Activated gamma-delta T cell treated with Interleukin-2 at 50 U/mL for 16 hours (primary cell): ENCODE measurements around the gene MED16.
"Not testable (repeated sequence)": the region's sequence is repeated elsewhere in the genome, so short reads cannot be mapped to it uniquely, and the experiment has no call there.

Experiments
- DNase-seq: peaks from one replicate; pipeline ENCODE4 v3.0.0-alpha.2; 2020

MED16 gene

DNA sequence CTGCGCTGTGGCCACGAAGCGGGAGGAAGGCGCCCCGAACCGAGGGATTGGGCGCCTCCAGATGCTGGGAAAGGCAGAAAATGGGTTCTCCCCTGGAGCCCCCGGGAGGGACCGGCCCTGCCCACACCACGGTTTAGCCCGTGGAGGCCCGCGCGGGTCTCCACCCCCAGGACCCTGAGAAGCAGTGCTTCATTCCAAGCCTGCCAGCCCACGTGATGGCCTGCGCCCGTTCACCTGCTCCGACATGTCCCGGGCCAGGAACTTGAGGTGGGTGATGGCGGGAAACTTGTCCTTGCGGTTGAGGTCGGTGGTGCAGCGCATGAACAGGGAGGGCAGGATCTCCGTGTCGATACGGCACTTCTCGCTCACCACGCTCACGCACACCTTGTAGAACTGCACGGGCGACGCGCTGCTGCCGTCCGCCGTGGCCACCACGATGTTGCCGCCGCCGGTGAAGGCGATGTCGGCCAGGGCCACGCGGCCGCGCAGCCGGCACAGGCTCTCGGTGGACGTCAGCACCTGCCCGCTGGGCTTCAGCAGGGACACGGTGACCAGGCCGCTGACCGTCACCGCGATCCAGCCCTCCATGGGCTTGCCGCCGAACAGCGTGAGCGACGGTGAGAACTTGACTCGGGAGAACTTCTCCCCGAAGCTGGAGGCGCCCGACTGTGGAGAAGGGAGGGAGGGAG, 7.3 kb downstream of the MED16 start:
- no peak for DNase-seq

DNA sequence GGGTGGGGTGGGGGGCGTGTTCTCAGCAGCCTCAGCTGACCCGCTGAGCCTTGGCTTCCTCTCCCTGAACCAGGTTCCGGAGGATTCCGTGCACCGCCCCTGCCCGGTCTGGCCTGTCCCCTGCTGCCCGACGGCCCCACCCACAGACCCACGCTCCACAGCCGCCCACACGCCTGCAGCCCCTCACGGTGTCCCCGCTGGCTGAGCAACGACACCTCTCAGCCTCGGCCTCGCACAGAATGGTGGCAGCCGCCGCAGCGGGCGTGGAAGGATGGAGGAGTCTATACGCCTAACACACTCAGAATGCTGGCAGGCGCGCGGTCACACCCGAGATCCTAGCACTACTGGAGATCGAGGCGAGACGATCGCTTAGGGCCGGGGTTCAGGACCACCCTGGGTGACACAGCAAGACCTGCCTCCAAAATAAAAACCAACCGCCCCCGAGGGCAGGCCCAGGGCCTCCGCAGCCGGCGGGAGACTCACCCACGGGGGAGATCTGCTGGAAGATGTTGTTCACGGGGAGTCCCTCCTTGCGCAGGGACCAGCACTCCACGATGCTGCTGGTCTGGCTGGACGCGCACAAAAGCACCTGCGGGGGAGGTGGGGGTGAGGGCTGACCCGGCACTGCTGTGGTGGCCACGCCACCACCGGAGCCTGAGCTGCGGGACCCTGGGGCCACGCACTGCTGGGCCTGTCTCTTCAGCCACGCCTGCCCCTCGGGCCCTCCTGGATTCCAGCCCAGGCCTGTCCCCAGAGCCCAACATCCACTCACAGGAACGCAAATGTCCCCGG, 8.4 kb downstream of the MED16 start:
- DNase-seq = no peak

DNA sequence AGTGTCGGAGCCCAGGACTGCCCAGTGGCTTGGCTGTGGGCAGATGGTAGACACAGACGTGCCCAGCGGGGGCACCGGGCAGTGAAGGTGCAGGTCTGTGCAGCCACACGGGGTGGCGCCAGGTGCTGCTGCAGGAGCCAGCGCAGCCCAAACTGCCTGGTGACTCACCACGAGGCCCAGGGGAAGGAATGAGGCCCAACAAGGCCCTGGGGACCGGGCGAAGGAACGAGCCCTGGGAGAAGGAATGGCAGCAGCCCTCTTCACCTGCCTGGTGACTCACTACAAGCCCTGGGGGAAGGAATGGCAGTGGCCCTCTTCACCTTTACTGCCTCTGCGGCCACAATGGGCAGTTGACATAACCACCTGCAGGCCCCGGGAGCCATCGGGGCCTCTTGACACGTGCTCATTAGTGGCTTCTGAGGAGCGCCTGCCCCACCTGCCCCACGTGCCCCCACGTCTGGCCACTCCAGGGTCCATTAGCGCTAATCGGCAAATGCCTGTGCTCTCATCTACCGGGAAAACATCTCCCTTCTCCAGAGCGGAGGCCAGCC, 9.3 kb downstream of the MED16 start:
- DNase-seq = no peak

DNA sequence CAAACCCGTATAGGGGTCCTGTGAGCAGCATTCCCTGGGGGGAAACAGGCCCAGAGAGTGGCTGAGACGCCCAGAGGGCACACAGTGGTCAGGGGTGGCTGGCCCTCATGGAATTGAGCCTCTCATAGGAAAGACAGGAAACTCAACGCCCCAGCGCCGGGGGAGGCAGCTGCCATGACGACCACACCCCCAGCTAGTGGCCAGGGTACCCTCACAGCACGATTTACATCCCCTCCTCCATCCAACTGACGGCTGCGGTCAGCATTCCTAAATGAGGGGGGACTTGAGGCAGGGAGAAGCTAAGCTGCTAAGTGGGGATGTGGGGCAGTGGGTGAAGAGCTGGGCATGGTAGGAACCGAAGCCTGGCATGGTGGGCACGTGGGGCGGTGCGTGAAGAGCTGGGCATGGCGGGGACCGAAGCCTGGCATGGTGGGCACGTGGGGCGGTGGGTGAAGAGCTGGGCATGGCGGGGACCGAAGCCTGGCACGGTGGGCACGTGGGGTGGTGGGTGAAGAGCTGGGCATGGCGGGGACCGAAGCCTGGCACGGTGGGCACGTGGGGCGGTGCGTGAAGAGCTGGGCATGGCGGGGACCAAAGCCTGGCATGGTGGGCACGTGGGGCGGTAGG, 10.0 kb downstream of the MED16 start:
- DNase-seq = no peak

DNA sequence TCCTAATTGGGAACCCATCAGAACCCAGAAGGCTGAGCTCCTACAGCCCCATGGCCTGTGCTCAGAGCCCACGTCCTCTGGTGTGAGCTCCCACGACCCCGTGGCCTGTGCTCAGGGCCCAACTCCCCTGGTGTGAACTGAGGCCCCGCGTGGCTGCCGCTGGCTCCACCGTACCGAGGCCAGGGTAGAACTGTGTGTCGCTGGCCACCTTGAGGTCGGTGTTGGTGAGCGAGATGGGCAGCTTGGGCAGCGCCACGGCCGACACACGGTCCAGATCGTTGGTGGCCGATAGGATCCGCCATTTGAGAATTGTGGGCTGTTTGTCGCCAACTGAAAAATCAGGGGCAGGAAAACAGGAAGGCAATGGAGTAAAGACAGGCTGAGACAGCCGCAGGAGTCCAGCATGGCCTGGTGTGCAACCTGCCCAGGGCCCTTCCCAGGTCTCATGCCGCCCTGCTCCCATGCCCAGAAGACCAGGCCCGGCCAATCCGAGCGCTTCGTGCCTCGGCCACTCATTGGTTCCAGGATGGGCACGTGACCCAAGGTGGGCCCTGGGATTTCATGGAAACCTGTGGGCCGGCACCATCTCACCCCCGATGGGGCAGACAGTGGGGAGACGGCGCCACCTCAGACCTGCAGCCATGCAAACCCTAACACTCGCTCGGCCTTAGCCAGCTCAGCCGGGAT, 11.5 kb downstream of the MED16 start:
- no peak for DNase-seq

DNA sequence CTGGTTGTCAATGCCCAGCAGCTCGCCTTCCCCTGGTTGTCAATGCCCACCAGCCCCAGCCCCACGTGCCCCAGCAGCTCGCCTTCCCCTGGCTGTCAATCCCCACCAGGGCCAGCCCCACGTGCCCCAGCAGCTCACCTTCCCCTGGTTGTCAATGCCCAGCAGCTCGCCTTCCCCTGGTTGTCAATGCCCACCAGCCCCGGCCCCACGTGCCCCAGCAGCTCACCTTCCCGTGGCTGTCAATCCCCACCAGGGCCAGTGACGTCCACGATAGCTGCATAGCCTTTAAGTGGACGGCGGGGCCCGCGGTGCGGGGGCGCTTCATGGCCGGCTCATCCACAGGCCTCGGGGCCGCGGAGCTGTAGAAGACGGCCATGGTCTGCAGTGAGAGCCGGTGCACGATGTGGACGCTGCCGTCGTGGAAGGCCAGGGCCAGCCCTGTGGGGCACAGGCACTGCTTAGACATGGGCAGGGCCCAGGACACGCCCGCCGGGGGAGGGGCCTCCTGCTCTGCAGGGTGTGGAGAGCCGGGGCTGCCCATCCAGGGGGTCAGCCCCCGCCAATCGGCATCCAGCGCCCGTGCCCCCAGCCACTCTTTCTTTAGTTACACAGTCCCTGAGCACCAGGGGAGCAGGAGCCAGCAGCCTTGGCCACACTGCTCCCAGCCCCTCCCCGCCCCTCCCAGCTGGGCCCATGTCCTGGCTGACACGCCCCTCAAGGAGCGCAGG, 13.1 kb downstream of the MED16 start:
- DNase-seq = no peak

DNA sequence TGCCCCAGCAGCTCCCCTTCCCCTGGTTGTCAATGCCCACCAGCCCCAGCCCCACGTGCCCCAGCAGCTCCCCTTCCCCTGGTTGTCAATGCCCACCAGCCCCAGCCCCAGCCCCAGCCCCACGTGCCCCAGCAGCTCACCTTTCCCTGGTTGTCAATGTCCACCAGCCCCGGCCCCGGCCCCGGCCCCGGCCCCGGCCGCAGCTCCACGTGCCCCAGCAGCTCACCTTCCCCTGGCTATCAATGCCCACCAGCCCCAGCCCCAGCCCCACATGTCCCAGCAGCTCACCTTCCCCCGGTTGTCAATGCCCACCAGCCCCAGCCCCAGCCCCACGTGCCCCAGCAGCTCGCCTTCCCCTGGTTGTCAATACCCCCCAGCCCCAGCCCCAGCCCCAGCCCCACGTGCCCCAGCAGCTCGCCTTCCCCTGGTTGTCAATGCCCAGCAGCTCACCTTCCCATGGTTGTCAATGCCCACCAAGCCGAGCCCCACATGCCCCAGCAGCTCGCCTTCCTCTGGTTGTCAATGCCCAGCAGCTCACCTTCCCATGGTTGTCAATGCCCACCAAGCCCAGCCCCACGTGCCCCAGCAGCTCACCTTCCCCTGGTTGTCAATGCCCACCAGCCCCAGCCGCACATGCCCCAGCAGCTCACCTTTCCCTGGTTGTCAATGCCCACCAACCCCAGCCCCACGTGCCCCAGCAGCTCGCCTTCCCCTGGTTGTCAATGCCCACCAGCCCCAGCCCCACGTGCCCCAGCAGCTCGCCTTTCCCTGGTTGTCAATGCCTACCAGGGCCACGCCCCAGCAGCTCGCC, 14.0 kb downstream of the MED16 start:
- not testable (repeated sequence) for DNase-seq

DNA sequence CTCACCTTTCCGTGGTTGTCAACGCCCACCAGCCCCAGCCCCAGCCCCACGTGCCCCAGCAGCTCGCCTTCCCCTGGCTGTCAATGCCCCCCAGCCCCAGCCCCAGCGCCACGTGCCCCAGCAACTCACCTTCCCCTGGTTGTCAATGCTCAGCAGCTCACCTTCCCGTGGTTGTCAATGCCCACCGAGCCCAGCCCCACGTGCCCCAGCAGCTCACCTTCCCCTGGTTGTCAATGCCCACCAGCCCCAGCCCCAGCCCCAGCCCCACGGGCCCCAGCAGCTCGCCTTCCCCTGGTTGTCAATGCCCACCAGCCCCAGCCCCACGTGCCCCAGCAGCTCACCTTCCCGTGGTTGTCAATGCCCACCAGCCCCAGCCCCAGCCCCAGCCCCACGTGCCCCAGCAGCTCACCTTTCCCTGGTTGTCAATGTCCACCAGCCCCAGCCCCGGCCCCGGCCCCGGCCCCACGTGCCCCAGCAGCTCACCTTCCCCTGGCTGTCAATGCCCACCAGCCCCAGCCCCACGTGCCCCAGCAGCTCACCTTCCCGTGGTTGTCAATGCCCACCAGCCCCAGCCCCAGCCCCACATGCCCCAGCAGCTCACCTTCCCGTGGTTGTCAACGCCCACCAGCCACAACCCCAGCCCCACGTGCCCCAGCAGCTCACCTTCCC, 14.9 kb downstream of the MED16 start:
- DNase-seq = not testable (repeated sequence)

DNA sequence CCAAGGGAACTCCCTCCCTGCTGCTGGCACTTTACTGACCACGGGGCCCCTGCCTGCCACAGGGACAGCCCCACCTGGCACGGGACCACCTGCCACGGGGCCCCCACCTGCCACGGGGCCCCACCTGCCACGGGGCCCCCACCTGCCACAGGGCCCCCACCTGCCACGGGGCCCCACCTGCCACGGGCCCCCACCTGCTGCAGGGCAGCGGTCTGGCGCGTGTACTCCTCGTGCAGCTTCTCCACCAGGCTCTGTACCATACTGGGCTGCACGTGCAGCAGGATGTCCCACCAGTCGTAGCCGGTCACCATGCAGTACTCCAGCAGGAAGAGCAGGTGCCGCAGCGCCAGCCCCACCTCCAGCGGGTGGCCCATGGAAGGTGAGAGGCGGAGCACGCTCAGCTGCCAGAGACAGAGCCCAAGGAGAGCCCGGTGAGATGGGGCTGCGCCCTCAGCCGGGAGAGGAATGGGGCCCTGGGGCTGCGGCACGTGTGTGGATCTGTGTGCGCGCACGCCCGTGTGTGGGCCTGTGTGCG, 16.1 kb downstream of the MED16 start:
- no peak for DNase-seq

DNA sequence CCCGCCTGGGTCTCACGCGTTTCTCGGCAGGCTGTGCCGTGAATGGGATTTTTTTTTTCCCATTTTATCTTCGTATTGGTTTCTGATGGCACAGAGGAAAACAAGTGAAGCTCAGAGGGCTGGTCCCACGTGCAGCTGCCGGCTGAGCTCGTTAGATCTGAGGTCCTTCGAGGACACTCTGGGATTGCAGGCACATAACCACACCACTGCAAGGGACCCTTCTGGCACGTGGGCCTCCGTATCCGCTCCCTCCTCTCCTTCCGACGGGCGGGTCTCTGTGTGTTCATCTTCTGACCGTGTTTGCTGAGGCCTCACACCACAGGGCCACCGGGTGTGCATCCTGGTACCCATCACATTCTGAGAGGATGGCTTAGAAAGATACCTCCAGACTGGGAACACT, 16.9 kb downstream of the MED16 start:
- no peak for DNase-seq

DNA sequence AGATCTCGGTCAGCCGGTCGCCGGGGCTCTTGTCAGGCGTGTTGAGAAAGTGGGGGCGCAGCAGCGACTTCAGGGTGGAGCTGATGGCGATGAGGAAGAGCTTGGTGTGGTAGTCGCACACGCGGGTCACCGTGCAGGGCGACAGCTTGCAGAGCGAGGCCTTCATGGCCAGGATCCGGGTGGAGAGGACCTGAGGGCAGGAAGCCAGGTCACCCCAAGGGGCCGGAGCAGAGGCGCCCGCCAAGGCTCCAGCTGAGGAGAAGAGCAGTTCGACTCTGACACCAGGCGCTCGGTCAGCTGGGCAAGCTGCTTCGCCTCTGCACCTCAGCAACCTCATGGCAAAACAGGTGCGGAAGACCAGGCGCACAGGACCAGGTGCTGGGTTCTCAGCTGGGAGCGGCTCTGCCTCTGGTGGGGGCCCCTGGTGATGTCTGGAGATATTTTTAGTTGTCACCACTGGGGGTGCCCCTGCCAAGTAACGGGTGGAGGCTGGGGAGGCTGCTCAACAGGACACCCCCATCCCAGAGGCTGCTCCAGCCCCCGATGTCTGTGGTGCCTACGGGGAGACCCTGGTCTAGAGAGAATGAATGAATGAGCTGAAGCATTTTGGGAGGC, 17.6 kb downstream of the MED16 start:
- no peak for DNase-seq

DNA sequence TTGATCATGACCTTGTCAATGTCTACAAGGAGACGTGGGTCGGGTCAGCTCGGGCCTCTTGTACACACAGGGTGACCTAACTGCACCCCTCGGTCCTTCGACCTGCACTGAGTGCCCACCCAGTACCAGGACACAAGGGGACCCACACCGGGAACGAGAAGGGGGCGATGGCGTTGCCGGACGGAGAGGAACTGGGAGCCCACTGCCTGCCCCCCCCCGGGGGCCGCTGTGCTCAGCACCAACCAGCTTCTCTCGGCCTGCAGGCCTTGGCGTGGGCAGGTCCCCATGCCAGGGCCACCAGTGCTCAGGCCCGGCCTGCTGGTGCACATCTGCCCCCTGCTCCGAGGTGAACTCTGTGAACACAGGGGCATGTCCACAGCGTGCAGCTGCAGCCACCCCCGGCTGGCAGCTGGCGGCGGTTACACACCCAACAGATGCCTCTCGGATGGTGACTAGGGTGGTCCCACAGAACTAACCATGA, 19.4 kb downstream of the MED16 start:
- DNase-seq = no peak

DNA sequence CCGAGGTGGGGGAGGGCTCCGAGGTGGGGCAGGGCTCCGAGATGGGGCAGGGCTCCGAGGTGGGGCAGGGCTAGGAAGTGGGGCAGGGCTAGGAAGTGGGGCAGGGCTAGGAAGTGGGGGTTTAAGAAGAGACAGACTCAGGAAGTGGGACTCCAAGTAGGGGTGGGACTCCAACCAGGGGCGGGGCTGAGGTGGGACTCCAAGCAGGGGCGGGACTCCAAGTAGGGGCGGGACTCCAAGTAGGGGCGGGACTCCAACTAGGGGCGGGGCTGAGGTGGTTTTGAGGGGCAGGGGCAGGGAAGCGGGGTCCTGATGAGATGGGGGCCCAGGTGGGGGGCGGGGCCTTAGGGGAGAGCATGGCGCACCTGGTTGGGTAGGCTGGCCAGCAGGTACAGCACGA, 19.9 kb downstream of the MED16 start:
- DNase-seq = peak; percentile 82

DNA sequence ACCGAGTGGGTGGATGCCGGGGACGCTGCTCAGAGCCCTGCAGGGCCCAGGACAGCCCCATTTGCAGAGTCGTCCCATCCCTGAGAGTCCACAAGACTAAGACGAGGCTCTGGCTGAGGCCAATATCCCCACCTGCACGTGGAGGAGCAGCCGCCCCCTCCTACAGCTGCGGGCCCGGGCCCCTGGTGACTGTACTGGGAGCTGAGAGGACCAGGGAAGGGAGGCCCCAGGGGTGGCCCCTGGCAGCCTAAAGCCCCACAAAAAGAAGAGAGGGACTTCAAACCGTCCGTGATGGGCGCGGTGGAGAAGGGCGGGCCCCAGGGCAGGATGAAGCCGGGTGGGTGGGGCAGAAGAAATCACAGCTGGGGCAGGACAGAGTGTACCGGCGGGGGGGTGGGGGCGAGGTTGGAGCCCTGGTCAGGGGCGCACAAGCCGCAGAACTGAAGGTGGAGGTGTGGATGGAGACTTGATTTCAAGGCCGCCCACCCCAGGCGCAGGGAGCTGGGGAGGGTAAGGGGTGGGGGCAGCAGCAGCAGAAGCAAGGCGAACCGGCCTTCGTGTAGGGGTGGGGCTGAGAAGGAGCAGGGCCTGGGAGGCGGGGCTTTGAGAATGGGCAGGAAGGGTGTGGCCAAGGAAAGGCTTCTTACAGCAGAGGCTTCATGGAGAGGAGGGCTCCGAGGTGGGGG, 20.6 kb downstream of the MED16 start:
- DNase-seq = peak; percentile 79

DNA sequence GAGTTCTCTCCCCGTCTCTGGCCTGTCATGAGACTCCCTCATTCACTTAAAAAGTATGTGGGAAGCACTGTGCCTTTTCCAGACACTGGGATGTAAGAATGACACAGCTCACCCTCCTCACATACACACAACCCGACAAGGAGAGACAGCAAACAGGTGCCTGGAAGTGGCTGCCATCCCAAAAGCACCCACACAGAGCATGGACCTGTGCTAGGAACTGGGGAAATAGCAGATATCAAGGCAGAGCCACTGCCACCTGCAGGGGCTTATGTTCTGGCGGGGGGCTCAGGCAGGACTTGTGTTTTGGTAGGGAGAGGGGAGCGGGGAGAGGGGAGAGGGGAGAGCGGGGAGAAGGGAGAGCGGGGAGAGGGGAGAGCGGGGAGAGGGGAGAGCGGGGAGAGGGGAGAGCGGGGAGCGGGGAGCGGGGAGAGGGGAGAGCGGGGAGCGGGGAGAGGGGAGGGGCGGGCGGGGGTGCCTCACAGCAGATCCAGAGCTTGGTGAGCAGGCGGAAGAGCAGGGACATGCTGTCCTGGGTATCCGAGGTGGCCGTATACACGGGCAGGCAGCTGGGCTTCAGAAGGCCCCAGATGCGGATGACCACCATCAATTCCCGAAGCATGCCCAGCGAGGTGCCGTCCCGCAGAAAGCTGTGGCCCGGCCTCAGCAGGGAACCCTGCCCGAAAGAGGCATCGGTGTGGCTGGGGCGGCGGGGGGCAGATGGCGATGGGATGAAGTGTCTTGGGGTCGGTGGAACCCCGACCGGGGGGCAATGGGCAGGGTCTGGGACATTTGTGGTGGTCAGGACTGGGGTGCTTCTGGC, 21.3 kb downstream of the MED16 start:
- no peak for DNase-seq

DNA sequence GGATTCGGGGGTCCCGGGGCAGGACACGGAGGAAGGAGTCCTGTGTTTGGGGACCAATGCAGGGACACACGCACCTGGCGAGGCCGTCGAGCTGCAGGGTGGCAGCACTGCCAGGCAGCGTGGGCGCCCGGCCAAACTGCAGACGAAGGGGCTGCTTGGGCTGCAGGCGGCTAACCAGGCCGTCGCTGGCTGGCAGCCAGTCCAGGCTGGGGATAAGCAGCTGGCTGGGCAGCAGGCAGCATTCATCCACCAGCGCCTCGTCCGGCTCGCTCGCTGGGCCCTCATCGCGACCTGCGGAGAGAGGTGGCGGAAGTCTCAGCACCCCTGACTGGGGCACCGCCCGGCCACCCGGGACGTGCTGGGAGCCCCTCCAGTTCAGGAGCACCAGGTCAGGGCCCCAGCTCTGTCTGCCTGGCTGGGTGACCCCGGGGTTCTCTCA, 22.0 kb downstream of the MED16 start:
- no peak for DNase-seq

DNA sequence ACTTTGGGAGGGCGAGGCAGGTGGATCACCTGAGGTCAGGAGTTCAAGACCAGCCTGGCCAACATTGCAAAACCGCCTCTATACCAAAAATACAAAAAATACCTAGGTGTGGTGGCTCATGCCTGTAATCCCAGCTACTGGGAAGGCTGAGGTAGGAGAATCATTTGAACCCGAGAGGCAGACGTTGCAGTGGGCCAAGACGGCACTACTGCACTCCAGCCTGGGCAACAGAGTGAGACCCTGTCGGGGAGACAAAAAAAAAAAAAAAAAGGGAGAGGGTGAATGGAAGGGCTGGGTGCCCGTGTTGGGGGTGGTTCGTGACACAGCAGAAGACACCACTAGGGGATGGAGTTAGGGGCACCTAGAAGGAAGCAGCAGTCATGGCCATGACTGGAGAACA, 22.7 kb downstream of the MED16 start:
- no peak for DNase-seq
